ENCODE data around the gene LPCAT3. TPM values are rescaled to one million over a fixed set of nuclear protein-coding genes. Genes with fewer than 3 reads are reported as not detected.

Gene LPCAT3
- polyA plus RNA-seq, 2 of the 4 experiments (the other 2 are of a cell fraction) = 42.8 to 53.4 TPM

GRCh38 chr12:7004287-7004803 is 13.9 kb downstream of the LPCAT3 start:
- Histone ChIP-seq H3K4me2 (no peak overlapping the region), H3K27ac (no peak overlapping the region), H3K4me3 (no peak overlapping the region), H3K9me3 (no peaks in the 10 kb centered on the region), H3K4me1 (no peaks in the 10 kb centered on the region)
- ChIA-PET CTCF (interaction anchor here (0.8 to 1.5 kb wide), 8 partner anchors 9 to 90 kb away, joined by 3 to 9 read pairs (median 3); partner anchors contain the start of genes ENO2 and LPCAT3), POLR2A (no interaction called here)
- TF ChIP-seq, protein P1, sequence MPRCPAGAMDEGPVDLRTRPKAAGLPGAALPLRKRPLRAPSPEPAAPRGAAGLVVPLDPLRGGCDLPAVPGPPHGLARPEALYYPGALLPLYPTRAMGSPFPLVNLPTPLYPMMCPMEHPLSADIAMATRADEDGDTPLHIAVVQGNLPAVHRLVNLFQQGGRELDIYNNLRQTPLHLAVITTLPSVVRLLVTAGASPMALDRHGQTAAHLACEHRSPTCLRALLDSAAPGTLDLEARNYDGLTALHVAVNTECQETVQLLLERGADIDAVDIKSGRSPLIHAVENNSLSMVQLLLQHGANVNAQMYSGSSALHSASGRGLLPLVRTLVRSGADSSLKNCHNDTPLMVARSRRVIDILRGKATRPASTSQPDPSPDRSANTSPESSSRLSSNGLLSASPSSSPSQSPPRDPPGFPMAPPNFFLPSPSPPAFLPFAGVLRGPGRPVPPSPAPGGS (IDR thresholded peaks at IDR 0.05) = no peak
- TF ChIP-seq, protein P2, sequence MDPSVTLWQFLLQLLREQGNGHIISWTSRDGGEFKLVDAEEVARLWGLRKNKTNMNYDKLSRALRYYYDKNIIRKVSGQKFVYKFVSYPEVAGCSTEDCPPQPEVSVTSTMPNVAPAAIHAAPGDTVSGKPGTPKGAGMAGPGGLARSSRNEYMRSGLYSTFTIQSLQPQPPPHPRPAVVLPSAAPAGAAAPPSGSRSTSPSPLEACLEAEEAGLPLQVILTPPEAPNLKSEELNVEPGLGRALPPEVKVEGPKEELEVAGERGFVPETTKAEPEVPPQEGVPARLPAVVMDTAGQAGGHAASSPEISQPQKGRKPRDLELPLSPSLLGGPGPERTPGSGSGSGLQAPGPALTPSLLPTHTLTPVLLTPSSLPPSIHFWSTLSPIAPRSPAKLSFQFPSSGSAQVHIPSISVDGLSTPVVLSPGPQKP (IDR thresholded peaks at IDR 0.05; ENCODE audit: low read depth, low read length) = no peak
- TF ChIP-seq MAFK (IDR thresholded peaks at IDR 0.05; ENCODE audit: partially characterized antibody) = no peak
- no peak for TF ChIP-seq KDM1A (IDR thresholded peaks at IDR 0.05; ENCODE audit: low read depth)
- no peak for TF ChIP-seq ATOH8 (CRISPR knock-in tag; IDR thresholded peaks at IDR 0.05; ENCODE audit: low read depth)
- TF ChIP-seq RARB (CRISPR knock-in tag; IDR thresholded peaks at IDR 0.05) = no peak
- TF ChIP-seq JUNB (IDR thresholded peaks at IDR 0.05) = no peak
- TF ChIP-seq FOXS1 (CRISPR knock-in tag; IDR thresholded peaks at IDR 0.05) = no peak
- no peak for TF ChIP-seq FOSL2 (IDR thresholded peaks at IDR 0.05)
- no peak for TF ChIP-seq FOSL2 (CRISPR knock-in tag; IDR thresholded peaks at IDR 0.05)
- TF ChIP-seq RAD21 (conservative IDR thresholded peaks at IDR 0.05 in 1 of 2, IDR thresholded peaks at IDR 0.05 in 1 of 2) = no peak
- TF ChIP-seq HOXB5 (CRISPR knock-in tag; IDR thresholded peaks at IDR 0.05) = no peak
- WGBS (ENCODE audit: missing lambda C conversion rate) = 94% methylated on average over 2 of the region's 2 CpGs
- no peak for DNase-seq (ENCODE audit: low read depth in 1 of 2, low spot score in 1 of 2)
- ATAC-seq = no peak
- no peak for FAIRE-seq

DNA sequence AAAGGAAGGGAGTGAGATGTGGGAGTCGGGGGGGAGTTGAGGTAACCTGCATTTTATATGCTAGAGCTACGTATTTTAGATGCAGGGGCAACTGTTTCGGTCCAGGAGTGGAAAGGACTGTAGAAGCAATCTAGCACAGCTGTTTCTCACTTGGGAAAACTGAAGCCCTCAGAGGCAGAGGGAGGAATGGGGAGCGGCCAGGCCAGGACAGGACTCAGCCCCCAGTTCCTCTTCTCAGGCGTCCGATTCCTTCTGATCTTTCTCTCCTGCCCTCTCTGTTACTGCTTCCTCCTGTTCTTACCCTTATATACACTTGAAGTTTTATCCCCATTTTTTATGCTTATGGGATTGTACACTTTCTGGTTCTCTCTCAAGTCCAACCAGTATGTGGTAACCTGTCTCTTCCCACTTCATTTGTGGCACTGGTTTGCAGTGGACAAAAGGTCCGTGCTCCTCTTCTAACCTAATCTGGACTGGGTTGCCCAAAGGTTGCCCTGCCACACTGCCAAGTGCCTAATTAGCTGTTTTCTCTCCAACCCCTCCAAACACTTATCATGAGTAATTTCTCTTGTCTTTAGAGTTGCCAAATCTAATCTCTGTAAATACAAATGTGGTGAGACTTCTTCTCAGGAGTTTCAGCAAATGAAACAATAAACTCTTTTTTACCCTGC is 16.2 kb downstream of the LPCAT3 start:
- ChIA-PET CTCF (no interaction called here), POLR2A (no interaction called here)
- H3K27ac ChIP-seq = no peak overlapping the region
- WGBS (ENCODE audit: missing lambda C conversion rate) = 93% methylated on average over 7 of the region's 7 CpGs
- no peaks in the 10 kb centered on the region; the same call in 2 of the 3 replicates for H3K4me1 ChIP-seq
- ATAC-seq = peak in 1 of 2 experiments; percentile 22; a peak in 1 of 6 replicates
- no peak overlapping the region for H3K4me2 ChIP-seq
- TF ChIP-seq CEBPB (IDR thresholded peaks at IDR 0.05) (no peak), FOSB (CRISPR knock-in tag; IDR thresholded peaks at IDR 0.05) (no peak), JUN (IDR thresholded peaks at IDR 0.05) (no peak), ZNF302 (CRISPR knock-in tag; IDR thresholded peaks at IDR 0.05) (no peak), MAFK (IDR thresholded peaks at IDR 0.05; ENCODE audit: partially characterized antibody) (no peak), BHLHE40 (IDR thresholded peaks at IDR 0.05; ENCODE audit: low read depth, low read length) (no peak), RCOR1 (IDR thresholded peaks at IDR 0.05; ENCODE audit: low read depth, low read length) (no peak), POLR2A (IDR thresholded peaks at IDR 0.05; ENCODE audit: low read length) (no peak), GATA3 (IDR thresholded peaks at IDR 0.05; ENCODE audit: borderline replicate concordance) (no peak)
- TF ChIP-seq, protein P3, sequence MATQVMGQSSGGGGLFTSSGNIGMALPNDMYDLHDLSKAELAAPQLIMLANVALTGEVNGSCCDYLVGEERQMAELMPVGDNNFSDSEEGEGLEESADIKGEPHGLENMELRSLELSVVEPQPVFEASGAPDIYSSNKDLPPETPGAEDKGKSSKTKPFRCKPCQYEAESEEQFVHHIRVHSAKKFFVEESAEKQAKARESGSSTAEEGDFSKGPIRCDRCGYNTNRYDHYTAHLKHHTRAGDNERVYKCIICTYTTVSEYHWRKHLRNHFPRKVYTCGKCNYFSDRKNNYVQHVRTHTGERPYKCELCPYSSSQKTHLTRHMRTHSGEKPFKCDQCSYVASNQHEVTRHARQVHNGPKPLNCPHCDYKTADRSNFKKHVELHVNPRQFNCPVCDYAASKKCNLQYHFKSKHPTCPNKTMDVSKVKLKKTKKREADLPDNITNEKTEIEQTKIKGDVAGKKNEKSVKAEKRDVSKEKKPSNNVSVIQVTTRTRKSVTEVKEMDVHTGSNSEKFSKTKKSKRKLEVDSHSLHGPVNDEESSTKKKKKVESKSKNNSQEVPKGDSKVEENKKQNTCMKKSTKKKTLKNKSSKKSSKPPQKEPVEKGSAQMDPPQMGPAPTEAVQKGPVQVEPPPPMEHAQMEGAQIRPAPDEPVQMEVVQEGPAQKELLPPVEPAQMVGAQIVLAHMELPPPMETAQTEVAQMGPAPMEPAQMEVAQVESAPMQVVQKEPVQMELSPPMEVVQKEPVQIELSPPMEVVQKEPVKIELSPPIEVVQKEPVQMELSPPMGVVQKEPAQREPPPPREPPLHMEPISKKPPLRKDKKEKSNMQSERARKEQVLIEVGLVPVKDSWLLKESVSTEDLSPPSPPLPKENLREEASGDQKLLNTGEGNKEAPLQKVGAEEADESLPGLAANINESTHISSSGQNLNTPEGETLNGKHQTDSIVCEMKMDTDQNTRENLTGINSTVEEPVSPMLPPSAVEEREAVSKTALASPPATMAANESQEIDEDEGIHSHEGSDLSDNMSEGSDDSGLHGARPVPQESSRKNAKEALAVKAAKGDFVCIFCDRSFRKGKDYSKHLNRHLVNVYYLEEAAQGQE (IDR thresholded peaks at IDR 0.05) = no peak
- TF ChIP-seq, protein P1 (IDR thresholded peaks at IDR 0.05) = no peak
- no peak overlapping the region for H3K4me3 ChIP-seq
- H3K9me3 ChIP-seq = no peaks in the 10 kb centered on the region
- FAIRE-seq = no peak
- no peak for DNase-seq (ENCODE audit: low read depth in 1 of 2, low spot score in 1 of 2)
